GM21528 (cell line): Measurements from ENCODE around the gene DTD1.
A peak's percentile ranks its signal among the peaks of the same experiment; 100 is the strongest.

Experiments used
- ATAC-seq: cut with Tn5 transposase; IDR thresholded peaks from one replicate; pipeline ENCODE4 v1.9.1; 2021; ENCODE audit warnings: mild to moderate bottlenecking, moderate library complexity; ENCODE audit not compliant: unreplicated experiment, low FRiP score

DTD1 gene

GRCh38 chr20:18613553-18613952, 25.7 kb downstream of the DTD1 start:
- no peak for ATAC-seq

GRCh38 chr20:18614244-18614643, 26.4 kb downstream of the DTD1 start:
- no peak for ATAC-seq

- no peak for ATAC-seq
Observed at GRCh38 chr20:18615020-18615650, 27.3 kb downstream of the DTD1 start.

- ATAC-seq: no peak
Observed at GRCh38 chr20:18621004-18621403, 33.1 kb downstream of the DTD1 start.

GRCh38 chr20:18623156-18623910, 35.5 kb downstream of the DTD1 start:
- no peak for ATAC-seq

- no peak for ATAC-seq
Observed at GRCh38 chr20:18624948-18625347, 37.1 kb downstream of the DTD1 start.

GRCh38 chr20:18625907-18626655, 38.2 kb downstream of the DTD1 start:
- ATAC-seq: no peak

- ATAC-seq: no peak
Observed at GRCh38 chr20:18628330-18628920, 40.6 kb downstream of the DTD1 start.

- peak; percentile 82 for ATAC-seq
Observed at GRCh38 chr20:18632196-18632789, 44.4 kb downstream of the DTD1 start.

- ATAC-seq: no peak
Observed at GRCh38 chr20:18633411-18633810, 45.6 kb downstream of the DTD1 start.

- no peak for ATAC-seq
Observed at GRCh38 chr20:18634501-18634900, 46.6 kb downstream of the DTD1 start.

GRCh38 chr20:18635380-18635779, 47.5 kb downstream of the DTD1 start:
- ATAC-seq: no peak

GRCh38 chr20:18637224-18637623, 49.4 kb downstream of the DTD1 start:
- ATAC-seq: no peak

- ATAC-seq: no peak
Observed at GRCh38 chr20:18638768-18639167, 50.9 kb downstream of the DTD1 start.

- no peak for ATAC-seq
Observed at GRCh38 chr20:18639501-18639979, 51.7 kb downstream of the DTD1 start.

- no peak for ATAC-seq
Observed at GRCh38 chr20:18645196-18645745, 57.4 kb downstream of the DTD1 start.

GRCh38 chr20:18645851-18646250, 58.0 kb downstream of the DTD1 start:
- no peak for ATAC-seq

- no peak for ATAC-seq
Observed at GRCh38 chr20:18647777-18648176, 59.9 kb downstream of the DTD1 start.

- ATAC-seq: no peak
Observed at GRCh38 chr20:18650224-18650623, 62.4 kb downstream of the DTD1 start.

- no peak for ATAC-seq
Observed at GRCh38 chr20:18653736-18654447, 66.0 kb downstream of the DTD1 start.
